GM23248 (cell line): ENCODE results near the gene POMGNT2.

Experiments used
- EZH2 ChIP-seq: fragments of 200-600 bp; sonication (generic); IDR thresholded peaks from 2 replicates; pipeline ENCODE4 v1.6.1; 2018; ENCODE audit warnings: antibody characterized with exemption, mild to moderate bottlenecking; ENCODE audit not compliant: insufficient read depth, poor library complexity, severe bottlenecking
- EZH2phosphoT487 ChIP-seq: fragments of 200-600 bp; sonication (generic); IDR thresholded peaks from 2 replicates; pipeline ENCODE4 v1.6.1; 2018; ENCODE audit warnings: antibody characterized with exemption, moderate library complexity, mild to moderate bottlenecking, low read depth; ENCODE audit not compliant: insufficient read depth

GRCh38 chr3:43148033-43148432 is 42.2 kb upstream of the POMGNT2 start:
- TF ChIP-seq EZH2 (no peak), EZH2phosphoT487 (no peak)
